NCI-H2029 treated with DMSO at 0.1 percent for 48 hours (cell line): Measurements from ENCODE around the gene CBX7.

ENCODE experiments used
- DNase-seq: peaks from one replicate; lab custom pipeline; 2025; lab: John Stamatoyannopoulos, UW

CBX7 gene

DNA sequence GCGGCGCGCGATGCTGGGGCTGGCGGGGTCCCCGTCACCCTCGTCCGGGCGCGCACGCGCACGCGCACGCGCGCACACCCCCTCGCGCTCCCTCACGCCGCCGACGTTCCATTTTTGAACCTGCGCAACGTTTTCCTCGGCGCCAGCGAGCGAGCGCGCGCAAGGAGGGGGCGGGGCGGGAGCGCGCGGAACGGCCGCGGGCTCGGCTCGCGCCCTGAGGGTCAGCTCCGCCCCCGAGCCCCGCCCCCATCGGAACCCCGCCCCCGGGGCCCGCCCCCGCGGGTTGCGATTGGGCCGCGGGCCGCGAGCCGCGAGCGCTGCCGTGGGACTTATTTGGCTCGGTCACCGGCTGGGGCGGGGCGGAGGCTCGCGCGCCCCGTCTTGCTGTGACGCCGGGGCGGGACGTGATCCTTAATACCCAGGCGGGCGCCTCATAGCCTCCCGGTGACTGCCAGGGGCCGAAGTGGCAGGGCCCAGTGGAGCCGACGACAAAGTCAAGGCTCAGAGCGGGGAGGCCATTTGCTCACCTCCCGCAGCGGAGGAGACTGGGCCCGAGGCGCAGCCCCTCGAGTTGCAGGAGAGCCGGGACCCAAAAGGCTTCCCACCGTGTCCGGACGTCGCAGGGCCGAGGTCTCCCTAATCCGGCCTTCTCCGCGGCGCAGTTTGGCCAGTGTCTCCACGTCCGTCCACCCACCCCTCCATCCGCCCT is at the start of gene CBX7:
CBX7 (minus strand) TSS at position 170 of the 709 bp plus-strand sequence. CDS start 236 bp downstream, outside the sequence.
- DNase-seq = peak; percentile 28

DNA sequence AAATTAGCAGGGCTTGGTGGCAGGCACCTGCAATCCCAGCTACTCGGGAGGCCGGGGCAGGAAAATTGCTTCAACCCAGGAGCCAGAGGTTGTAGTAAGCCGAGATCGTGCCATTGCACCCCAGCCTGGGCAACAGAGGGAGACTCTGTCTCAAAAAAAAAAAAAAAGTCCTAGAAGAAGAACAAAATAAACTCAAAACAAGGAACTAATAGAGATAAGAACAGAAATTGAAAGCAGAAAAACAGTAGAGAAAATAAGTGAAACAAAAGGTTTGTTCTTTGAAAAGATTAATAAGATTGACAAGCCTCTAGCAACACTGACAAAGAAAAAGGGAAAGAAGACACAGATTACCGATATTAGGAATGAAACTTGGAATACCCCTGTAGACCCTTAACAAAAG is 45.1 kb upstream of the CBX7 start:
- DNase-seq = no peak

- DNase-seq = no peak
Measured at GRCh38 chr22:39194098-39194497, 41.6 kb upstream of the CBX7 start.

DNA sequence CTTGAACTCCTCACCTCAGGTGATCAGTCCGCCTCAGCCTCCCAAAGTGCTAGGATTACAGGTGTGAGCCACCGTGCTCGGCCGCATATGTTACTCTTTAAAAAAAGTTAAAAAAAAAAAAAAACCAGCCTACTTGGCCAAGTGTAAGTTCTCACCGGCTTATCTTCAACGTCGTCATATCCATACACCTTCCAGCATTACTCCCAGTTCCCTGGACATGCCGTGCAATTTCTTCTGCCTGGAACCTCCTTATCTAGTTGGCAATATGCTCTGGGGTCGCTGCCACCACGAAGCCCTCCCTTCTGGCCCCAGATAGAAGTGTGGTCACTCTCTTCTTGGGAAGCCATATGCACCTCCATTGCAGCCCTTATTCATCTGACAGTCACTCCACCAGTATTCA is 36.3 kb upstream of the CBX7 start:
- DNase-seq = no peak

DNA sequence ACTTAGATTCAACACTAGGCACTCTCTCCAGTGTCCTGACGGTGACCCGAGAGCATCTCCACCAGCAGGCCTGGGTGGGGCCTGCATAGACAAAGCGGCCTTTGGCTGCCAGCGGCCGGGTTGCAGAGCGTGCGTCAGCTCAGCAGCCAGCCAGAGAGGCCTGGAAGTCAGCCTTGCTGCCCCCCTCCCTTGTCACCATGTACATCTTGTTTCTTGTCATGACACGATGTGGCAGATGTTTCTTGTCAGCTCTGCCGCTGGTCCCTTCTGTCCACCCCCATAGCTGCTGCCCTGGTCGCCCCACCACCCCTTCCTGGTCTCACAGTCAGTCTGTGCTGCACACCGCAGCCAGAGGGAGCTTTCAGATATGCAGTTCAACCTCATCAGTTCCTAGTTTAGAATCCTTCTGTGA is 33.1 kb upstream of the CBX7 start:
- no peak for DNase-seq

DNA sequence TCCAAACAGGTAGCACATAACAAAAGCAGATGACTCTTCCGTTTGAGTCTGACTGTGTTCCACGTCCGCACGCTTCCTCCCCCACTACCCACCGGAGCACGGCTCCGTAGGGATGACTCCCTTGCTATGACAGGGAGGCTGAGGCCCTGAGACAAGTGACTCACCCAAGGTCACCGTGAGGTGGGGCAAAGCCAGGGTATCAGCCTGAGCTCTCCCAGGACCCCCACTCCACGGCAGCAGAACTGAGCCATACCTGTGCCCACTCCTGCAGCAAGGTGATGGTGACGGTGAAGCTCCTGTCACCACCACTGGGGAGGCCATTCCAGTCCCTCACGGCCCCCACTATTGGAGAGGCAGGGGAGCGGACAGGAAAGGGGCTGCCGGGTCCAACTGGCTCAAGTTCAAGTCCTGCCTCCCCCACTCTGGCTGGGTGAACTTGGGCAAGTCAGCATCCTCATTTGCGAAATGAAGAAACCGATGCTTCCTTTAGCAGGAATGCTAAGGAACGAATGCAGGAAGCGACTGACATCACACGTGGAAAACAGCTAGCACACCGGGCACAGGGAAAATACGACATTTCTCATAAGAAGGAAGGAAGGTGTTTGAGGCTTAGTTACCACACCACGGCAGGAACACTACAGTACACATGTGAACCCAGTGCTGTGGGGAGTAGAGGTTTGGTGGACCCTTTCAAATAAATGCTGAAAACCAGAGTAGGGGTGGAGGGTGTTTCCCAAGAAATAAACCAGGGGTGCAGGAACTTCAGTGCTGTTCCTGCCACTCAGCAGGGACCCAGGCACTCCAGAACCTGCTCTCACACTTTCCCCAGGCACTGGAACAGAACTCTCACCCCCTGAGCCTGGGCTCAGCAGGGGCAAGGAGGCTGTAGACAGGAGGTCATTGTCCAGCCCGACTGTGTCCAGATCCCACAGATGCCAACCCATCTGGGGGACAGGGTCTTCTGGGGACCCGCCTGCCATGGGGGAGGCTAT is 32.4 kb upstream of the CBX7 start:
- DNase-seq = no peak

- DNase-seq = no peak
Measured at GRCh38 chr22:39183991-39184585, 31.6 kb upstream of the CBX7 start.

- DNase-seq = no peak
Measured at GRCh38 chr22:39182478-39183030, 30.1 kb upstream of the CBX7 start.

DNA sequence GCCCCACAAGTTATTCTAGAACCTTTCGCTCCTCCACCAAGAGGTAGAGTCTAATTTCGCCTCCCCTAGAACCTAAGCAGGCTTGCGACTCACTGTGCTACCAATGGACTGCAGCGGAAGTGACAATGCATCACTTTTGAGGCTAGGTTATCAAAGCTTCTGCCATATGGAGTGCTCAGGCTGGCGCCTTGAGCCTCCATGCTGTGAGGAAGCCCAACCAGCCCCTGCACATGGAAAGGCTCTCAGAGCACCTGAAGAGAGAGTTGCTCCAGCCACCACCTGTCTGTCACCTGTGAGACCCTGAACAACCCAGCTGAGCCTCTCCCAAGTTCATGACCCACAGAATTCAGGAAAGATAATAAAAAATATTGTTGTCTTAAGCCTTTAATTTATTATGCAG is 29.3 kb upstream of the CBX7 start:
- DNase-seq = no peak

- DNase-seq = no peak
Measured at GRCh38 chr22:39181356-39181755, 28.9 kb upstream of the CBX7 start.

- no peak for DNase-seq
Measured at GRCh38 chr22:39179841-39180335, 27.4 kb upstream of the CBX7 start.

DNA sequence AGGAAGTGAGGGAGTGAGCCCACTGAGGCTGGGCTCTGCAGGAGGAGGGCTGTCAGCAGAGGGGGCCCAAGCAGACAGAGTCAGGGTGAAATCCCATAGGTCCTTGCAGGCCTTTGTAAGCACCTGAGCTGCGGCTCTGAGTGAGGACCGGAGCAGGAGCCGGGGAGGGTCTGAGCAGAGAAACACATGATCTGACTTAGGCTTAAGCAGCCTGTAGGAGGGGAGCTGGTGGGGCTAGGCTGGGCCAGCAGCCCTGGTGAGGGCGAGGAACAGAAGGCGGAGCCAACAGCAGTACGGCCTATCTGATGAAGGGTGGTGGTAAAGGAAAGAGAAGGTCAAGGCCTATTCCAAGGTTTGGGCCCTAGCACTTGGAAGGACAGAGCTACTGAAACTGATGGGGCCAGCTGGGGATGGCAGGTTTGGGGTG is 26.9 kb upstream of the CBX7 start:
- DNase-seq = no peak

GRCh38 chr22:39178206-39179111 is 26.0 kb upstream of the CBX7 start:
- no peak for DNase-seq

DNA sequence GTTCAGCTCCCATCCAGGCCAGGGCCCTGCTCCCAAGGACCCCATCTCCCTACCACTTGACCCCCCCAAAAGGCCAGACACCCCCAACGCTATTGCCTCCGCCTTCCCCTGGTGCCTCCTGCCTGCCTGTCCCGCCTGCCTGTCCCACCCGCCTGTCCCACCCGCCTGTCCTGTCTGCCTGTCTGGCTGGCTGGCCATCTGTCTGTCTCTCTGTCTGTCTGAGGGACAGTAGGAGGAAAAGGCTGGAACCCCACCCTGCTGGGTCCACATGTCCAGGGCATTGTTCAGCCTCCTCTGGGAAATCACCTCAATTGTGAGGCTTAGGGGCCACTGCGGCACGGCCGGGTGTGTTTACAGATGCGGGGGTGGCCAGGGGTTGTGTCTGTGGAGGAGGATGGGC is 25.3 kb upstream of the CBX7 start:
- no peak for DNase-seq

DNA sequence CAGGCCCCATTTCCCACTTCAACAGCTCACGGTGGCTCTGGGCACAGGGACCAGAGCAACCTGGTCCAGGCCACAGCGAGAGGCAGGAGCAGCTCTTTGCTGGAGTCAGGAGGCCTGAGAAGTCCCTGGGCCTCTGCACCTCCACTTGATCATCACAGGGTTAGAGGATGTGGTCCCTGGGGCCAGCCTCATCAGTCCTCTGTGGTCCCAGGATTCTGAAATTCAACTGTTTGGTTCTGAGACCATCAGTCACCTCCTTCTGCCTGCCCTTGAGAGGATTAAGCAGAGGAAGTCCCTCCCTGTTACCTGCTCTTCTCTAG is 24.9 kb upstream of the CBX7 start:
- DNase-seq = no peak

- DNase-seq = no peak
Measured at GRCh38 chr22:39176714-39177455, 24.4 kb upstream of the CBX7 start.

GRCh38 chr22:39176143-39176713 is 23.7 kb upstream of the CBX7 start:
- no peak for DNase-seq

- DNase-seq = no peak
Measured at GRCh38 chr22:39175353-39176142, 23.1 kb upstream of the CBX7 start.
